ENCODE results near the gene HS2ST1.
"Not testable (repeated sequence)": the region's sequence is repeated elsewhere in the genome, so short reads cannot be mapped to it uniquely, and the experiment has no call there.

The HS2ST1 gene

GRCh38 chr1:87028576-87028975 is 114.1 kb downstream of the HS2ST1 start:
- no peak for DNase-seq

DNA sequence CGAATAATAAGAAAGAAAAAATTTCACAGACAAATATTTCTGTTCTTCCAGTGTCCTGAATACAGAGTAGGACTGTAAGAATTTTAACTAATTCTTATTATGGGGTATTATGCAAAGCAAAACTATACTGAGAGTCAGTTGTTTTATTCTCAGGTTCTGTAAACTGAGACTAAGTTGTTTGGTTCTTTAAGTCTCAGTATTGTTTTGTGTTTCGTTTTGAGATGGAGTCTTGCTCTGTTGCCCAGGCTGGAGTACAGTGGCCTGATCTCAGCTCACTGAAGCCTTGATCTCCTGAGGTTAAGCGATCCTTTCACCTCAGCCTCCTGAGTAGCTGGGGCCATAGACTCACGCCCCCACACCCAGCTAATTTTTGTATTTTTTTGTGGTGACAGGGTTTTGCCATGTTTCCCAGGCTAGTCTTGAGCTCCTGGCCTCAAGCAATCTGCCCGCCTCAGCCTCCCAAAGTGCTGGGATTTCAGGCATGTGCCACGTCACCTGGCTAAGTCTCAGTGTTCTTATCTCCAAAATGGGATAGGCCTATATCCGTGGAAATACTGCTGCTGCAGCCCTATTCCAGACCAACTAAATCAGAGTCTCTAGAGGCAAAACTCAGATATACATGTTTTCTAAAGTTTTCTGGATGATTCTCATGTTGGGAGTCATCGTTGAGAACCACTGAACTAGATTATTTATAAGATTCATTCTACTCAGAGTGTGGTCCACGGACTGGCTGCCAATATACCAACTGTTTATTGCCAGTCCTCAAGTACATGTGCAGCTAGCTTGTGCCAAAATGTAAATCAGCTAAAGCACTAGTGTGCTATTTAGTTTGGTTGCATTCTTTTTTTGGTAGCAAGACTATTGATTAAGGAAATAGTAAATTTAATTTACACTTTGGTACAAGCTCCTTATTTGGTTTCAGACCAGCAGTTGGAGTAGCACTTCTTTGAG is 116.6 kb downstream of the HS2ST1 start:
- DNase-seq: no peak

DNA sequence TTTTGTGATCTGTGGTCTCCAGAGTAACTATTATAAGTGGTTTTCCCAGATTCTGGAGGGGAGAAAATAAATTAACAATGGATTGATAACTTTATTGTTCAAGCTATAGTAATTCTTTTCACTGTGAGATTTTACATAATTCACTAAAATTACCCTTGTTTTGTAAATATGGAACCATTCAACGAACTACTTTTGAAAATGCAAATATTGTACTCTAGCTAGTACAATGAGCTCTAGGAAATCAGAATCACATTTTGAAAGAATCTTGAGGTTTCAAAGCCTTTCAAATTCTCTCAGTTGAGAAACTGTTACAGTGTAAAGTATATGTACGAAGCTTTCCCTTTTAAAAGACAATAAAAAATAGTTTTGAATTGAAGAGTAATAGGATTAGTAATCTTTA is 119.9 kb downstream of the HS2ST1 start:
- DNase-seq: no peak

DNA sequence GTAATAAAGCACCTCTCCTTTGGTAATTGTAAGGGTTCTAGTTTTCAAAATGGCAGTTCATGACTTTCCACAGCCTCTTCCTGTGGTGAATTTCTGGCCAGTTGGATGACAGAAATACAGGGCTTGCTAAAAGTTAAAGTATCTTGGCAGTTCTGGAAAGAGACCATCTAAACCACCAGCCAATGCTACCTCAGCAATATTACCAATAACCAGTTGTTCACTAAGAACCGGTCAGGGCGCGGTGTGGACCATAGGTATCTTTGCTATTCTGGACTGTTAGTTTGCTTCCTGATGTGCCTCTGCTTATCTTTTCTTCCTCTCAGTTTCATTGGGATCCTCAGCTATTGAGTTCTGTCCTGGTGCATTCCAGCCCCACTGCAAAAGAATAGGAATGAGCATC is 124.7 kb downstream of the HS2ST1 start:
- no peak for DNase-seq

GRCh38 chr1:87042111-87042811 is 127.8 kb downstream of the HS2ST1 start:
- no peak for DNase-seq

- no peak for DNase-seq
Observed at GRCh38 chr1:87044424-87044823, 130.0 kb downstream of the HS2ST1 start.

- DNase-seq: peak; percentile 11
Observed at GRCh38 chr1:87044840-87045239, 130.4 kb downstream of the HS2ST1 start.

DNA sequence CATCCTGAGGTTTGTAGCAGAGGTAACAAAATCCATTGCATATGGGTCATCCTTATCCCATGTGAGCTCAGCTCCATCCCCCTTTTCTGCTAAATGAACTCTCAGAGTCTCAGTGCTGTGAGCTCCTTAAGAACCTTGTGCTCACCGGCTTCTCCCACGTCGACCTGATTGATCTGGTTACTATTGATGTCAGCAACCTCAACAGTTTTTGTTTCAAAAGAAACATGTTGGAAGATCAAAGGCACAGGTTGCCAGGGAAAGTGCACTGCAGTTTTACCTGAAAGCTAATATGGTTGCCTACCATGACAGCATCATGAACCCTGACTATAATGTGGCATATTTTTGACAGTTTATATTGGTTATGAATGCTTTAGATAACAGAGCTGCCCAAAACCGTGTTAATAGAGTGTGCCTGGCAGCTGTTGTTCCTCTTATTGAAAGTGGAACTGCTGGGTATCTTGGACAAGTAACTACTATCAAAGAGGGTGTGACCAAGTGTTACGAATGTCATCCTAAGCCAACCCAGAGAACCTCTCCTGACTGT is 131.4 kb downstream of the HS2ST1 start:
- DNase-seq: peak; percentile 51

- DNase-seq: no peak
Observed at GRCh38 chr1:87046951-87047350, 132.5 kb downstream of the HS2ST1 start.

- DNase-seq: no peak
Observed at GRCh38 chr1:87048237-87048636, 133.8 kb downstream of the HS2ST1 start.

GRCh38 chr1:87051965-87052364 is 137.5 kb downstream of the HS2ST1 start:
- DNase-seq: no peak

DNA sequence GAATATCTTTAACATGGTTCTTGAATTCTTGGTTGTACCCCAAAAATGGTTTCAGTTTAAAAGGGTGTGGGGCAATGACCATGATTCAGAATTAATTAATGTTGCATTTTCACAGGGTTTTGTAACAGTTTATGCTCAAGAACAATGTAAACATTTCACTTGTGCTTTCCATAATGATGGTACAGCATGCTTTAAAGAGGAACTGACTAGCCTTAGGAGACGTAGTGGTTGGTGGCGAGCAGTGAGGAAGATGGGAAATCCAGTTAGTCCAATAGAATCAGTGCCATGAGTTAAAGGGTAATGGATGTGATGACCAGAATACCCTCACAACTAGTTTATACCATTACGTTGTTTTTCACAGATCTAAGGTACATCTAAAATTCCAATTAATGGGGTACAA is 138.0 kb downstream of the HS2ST1 start:
- no peak for DNase-seq

DNA sequence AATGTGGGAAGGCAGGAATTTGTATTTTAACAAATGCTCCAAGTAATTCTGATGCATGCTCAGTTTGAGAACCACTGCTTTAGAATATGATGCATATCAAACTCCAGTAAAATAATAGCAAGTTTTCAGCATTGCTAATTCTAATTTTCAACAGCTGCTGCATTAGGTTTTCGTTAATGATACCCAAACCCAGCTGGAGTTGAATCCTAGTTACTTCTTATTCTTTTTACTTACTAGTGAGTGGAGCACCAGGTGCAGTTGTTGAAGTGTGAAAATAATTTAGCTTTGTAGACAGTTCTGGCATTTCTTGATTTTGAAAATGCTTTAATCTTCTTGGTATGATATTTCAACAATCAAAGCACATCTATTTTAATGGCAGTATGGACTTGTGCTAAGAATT is 138.5 kb downstream of the HS2ST1 start:
- no peak for DNase-seq

DNA sequence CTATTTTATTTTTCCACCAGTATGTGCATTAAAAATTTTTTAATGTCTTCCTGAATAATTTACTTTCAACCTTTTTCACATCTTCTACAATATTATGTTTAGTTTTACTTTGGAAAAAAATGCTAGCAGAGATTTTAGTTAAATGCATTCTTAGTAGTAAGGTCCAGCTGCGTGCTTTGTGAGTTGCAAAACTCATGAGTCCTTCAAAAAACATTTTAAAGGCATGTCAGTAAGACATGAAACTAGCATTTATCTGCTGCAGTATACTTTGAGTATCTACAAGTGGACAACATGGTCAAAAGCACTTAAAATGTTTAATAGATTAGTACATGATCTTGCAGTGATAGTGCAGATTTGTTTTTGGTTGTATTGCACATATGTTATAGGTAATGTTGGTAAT is 139.0 kb downstream of the HS2ST1 start:
- no peak for DNase-seq

DNA sequence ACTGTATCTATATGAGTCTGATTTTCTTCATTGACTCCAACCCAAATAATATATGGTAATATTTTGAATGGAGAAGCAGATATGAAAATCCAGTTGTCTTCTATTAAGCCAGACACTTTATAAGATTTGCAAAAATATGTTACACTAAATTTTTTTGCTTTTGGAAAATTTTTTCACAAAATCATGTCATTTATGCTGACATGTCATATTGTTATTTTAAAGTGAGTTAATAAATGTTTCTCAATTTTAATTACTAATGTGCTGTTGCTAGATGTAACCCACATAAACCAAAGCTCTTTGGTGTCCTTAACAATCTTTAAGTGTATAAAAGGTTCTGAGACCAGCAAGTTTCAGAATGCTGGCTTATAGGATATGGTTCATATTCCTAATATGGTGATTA is 142.5 kb downstream of the HS2ST1 start:
- DNase-seq: no peak

GRCh38 chr1:87058343-87058649 is 143.9 kb downstream of the HS2ST1 start:
- no peak for DNase-seq

GRCh38 chr1:87061742-87062156 is 147.3 kb downstream of the HS2ST1 start:
- no peak for DNase-seq

DNA sequence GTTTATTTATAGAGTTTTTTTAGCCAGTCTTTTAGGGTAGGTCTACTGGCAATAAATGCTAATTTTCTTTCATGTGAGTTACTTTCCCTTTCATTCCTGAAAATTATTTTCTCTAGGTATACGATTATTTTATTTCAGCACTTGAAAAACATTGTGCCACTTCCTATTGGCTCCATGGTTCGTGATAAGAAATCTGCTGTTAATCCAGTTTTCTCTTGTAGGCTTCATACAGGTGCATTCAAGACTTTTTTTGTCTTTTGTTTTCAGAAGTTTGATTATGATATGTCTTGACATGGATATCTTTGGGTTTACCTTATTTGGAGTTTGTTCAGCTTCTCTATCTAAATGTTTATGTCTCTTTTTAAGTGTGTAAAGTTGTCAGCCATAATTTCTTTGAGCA is 148.3 kb downstream of the HS2ST1 start:
- no peak for DNase-seq

DNA sequence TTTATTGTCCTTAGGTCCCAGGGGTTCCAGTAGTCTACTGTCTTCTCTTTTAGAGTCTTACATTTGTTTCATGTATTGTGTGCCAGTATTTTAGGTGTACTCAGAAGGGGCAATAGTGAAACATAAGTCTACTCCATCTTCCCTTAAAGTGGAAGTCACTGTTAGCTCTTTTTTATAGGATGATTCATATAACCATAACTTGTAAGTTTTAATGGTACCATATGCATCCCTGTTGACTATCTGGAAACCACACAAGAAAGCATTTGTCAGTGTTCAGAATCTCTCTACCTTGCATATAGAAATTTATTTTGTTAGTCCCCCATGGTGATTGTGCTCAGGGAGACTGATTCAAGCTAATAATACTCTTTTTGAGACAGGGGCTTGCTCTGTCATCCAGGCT is 149.9 kb downstream of the HS2ST1 start:
- no peak for DNase-seq

- DNase-seq: no peak
Observed at GRCh38 chr1:87064986-87065385, 150.6 kb downstream of the HS2ST1 start.

- DNase-seq: not testable (repeated sequence)
Observed at GRCh38 chr1:87066708-87067107, 152.3 kb downstream of the HS2ST1 start.

- no peak for DNase-seq
Observed at GRCh38 chr1:87072411-87072810, 158.0 kb downstream of the HS2ST1 start.

DNA sequence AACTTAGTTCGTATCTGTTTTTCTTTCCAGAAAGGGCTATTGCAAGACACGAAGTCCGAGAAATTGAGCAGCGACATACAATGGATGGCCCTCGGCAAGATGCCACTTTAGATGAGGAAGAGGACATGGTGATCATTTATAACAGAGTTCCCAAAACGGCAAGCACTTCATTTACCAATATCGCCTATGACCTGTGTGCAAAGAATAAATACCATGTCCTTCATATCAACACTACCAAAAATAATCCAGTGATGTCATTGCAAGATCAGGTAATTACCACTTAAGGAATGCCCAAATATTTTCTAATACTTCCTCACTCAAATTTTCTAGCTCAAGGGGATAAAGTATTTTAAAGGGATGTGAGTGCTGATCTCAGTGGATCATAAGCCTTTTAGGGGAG is 158.5 kb downstream of the HS2ST1 start:
- no peak for DNase-seq

All from stimulated activated CD4-positive, alpha-beta T cell treated with anti-CD3 and anti-CD28 coated beads, Interleukin-4, amount 100 ng/mL, for 24 hours (primary cell).